Panc1 (cell line): Measurements from ENCODE around the gene LMNTD2.

Experiments
- CTCF ChIP-seq: fragments of 450-650 bp; IDR thresholded peaks from 2 replicates; pipeline ENCODE4 v1.5.1; 2017; ENCODE audit warnings: mild to moderate bottlenecking
- POLR2AphosphoS5 ChIP-seq: IDR thresholded peaks from 2 replicates; pipeline ENCODE4 v1.6.1; 2012; ENCODE audit warnings: mild to moderate bottlenecking, low read depth, low read length, moderate library complexity
- SIN3A ChIP-seq: IDR thresholded peaks from 2 replicates; pipeline ENCODE4 v1.6.1; 2012; ENCODE audit warnings: low read depth, mild to moderate bottlenecking, low read length, moderate library complexity, borderline replicate concordance; ENCODE audit not compliant: insufficient read depth
- TCF7L2 ChIP-seq: IDR thresholded peaks from 2 replicates; pipeline ENCODE4 v1.6.1; 2011; ENCODE audit warnings: mild to moderate bottlenecking, low read depth, low read length, inconsistent platforms

- TF ChIP-seq CTCF (no peak), SIN3A (no peak), TCF7L2 (no peak), POLR2AphosphoS5 (no peak)
Measured at GRCh38 chr11:526192-526591, 34.3 kb downstream of the LMNTD2 start.
